ENCODE results near the gene CCDC68. TPM values are rescaled to one million over a fixed set of nuclear protein-coding genes. Genes with fewer than 3 reads are reported as not detected.

The CCDC68 gene
- total RNA-seq, 2 experiments from 2014 or later: not detected

GRCh38 chr18:55002261-55002660, 43.0 kb upstream of the CCDC68 start:
- intact Hi-C loops (cut with DNase I, micrococcal nuclease): no loop called here
- Histone ChIP-seq H3K4me3 (ENCODE audit: low read length) (no peak overlapping the region), H3K9me3 (ENCODE audit: control insufficient read depth in 1 of 2, insufficient read depth in 1 of 2, low read length in 2 of 2) (no peaks in the 10 kb centered on the region), H3K4me1 (ENCODE audit: insufficient read depth, low read length) (no peaks in the 10 kb centered on the region), H3K27me3 (ENCODE audit: control insufficient read depth in 1 of 2, insufficient read depth in 2 of 2, low read length in 2 of 2) (no peaks in the 10 kb centered on the region), H3K36me3 (ENCODE audit: insufficient read depth, low read length) (no peaks in the 10 kb centered on the region), H3K27ac (ENCODE audit: low read depth in 1 of 2, low read length in 2 of 2) (no peak overlapping the region)
- CTCF ChIA-PET: no interaction called here
- no peak for TF ChIP-seq CTCF (IDR thresholded peaks at IDR 0.05)
- no peak overlapping the region for H3K27ac Mint-ChIP-seq
- H3K36me3 Mint-ChIP-seq (ENCODE audit: low read depth): no peaks in the 10 kb centered on the region
- no peak for ATAC-seq (ENCODE audit: poor library complexity)
- H3K27me3 Mint-ChIP-seq: peaks cover 12% of the 10 kb centered on the region
- POLR2A ChIA-PET: no interaction called here
- no peaks in the 10 kb centered on the region for H3K9me3 Mint-ChIP-seq
- H3K4me1 Mint-ChIP-seq (ENCODE audit: low read depth): no peaks in the 10 kb centered on the region
- DNase-seq: no peak
- no peak overlapping the region for H3K4me3 Mint-ChIP-seq

- no peak for ATAC-seq (ENCODE audit: poor library complexity)
- no peaks in the 10 kb centered on the region for H3K36me3 Mint-ChIP-seq (ENCODE audit: low read depth)
- CTCF ChIA-PET: no interaction called here
Observed at GRCh38 chr18:55001394-55002024, 42.2 kb upstream of the CCDC68 start.

GRCh38 chr18:55000529-55000928, 41.3 kb upstream of the CCDC68 start:
- Mint-ChIP-seq H3K4me1 (ENCODE audit: low read depth) (no peaks in the 10 kb centered on the region), H3K36me3 (ENCODE audit: low read depth) (no peaks in the 10 kb centered on the region), H3K4me3 (no peak overlapping the region), H3K9me3 (no peaks in the 10 kb centered on the region), H3K27ac (no peak overlapping the region), H3K27me3 (peaks cover 4% of the 10 kb centered on the region)
- H3K36me3 ChIP-seq (ENCODE audit: insufficient read depth, low read length): no peaks in the 10 kb centered on the region
- CTCF ChIA-PET: no interaction called here
- no peak overlapping the region for H3K27ac ChIP-seq (ENCODE audit: low read depth in 1 of 2, low read length in 2 of 2)
- H3K9me3 ChIP-seq (ENCODE audit: control insufficient read depth in 1 of 2, insufficient read depth in 1 of 2, low read length in 2 of 2): no peaks in the 10 kb centered on the region
- TF ChIP-seq CTCF (IDR thresholded peaks at IDR 0.05): no peak
- POLR2A ChIA-PET: no interaction called here
- no peaks in the 10 kb centered on the region for H3K27me3 ChIP-seq (ENCODE audit: control insufficient read depth in 1 of 2, insufficient read depth in 2 of 2, low read length in 2 of 2)
- H3K4me3 ChIP-seq (ENCODE audit: low read length): no peak overlapping the region
- DNase-seq (no peak), ATAC-seq (ENCODE audit: poor library complexity) (no peak)
- intact Hi-C loops (cut with DNase I, micrococcal nuclease): no loop called here
- no peaks in the 10 kb centered on the region for H3K4me1 ChIP-seq (ENCODE audit: insufficient read depth, low read length)

More at GRCh38 chr18:55001394-55002024, 42.2 kb upstream of the CCDC68 start:
- Histone ChIP-seq H3K36me3 (ENCODE audit: insufficient read depth, low read length) (no peaks in the 10 kb centered on the region), H3K9me3 (ENCODE audit: control insufficient read depth in 1 of 2, insufficient read depth in 1 of 2, low read length in 2 of 2) (no peaks in the 10 kb centered on the region), H3K27ac (ENCODE audit: low read depth in 1 of 2, low read length in 2 of 2) (no peak overlapping the region), H3K27me3 (ENCODE audit: control insufficient read depth in 1 of 2, insufficient read depth in 2 of 2, low read length in 2 of 2) (no peaks in the 10 kb centered on the region), H3K4me1 (ENCODE audit: insufficient read depth, low read length) (no peaks in the 10 kb centered on the region), H3K4me3 (ENCODE audit: low read length) (no peak overlapping the region)
- Mint-ChIP-seq H3K4me1 (ENCODE audit: low read depth) (no peaks in the 10 kb centered on the region), H3K27ac (no peak overlapping the region), H3K4me3 (no peak overlapping the region), H3K27me3 (peaks cover 8% of the 10 kb centered on the region), H3K9me3 (no peaks in the 10 kb centered on the region)
- DNase-seq: no peak
- POLR2A ChIA-PET: no interaction called here
- intact Hi-C loops (cut with DNase I, micrococcal nuclease): no loop called here
- no peak for TF ChIP-seq CTCF (IDR thresholded peaks at IDR 0.05)
